GM19397 (cell line): ENCODE data around the gene LMAN1L.

Experiments used
- ATAC-seq: cut with Tn5 transposase; IDR thresholded peaks from one replicate; pipeline ENCODE4 v1.9.1; 2021; ENCODE audit warnings: mild to moderate bottlenecking, moderate library complexity; ENCODE audit not compliant: unreplicated experiment

LMAN1L gene

DNA sequence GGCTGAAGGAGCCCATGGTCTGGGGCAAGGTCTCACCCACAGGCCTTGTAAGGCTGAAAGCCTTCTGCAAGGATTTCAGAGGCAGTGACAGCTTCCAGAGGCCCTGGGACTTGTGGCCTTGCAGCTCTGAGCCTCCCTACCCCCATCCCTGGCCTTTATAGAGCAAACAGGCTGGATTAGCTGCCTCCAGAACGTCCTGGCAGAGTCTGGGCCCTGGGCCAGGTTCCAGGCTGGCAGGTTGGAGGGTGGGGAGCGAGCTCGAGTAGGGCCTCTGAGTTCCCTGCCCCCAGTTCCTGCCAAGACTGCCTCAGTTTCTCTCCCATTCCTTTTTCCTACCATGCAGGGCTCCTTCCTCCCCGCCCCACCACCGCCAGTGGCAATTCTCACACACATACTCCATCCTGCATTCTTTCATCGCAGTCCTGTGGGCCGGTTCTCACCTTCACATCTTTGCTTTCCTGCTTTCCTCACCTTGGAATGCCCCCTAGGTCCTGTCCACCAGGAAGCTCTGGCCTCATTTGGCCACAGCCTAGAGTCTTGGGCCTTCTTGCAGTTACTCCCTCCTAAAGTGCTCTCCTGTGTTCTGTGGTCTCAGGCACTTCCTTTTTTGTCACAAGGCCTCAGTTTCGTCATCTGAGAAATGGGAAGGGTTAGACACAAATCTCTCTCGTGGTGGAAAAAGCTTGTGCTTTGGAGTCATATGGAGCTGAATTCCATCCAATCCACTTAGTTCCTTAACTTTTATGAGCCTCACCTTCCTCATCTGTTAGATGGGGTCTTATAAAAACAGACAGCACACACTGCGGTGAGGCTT lies 2.7 kb downstream of the LMAN1L start:
- ATAC-seq = no peak

DNA sequence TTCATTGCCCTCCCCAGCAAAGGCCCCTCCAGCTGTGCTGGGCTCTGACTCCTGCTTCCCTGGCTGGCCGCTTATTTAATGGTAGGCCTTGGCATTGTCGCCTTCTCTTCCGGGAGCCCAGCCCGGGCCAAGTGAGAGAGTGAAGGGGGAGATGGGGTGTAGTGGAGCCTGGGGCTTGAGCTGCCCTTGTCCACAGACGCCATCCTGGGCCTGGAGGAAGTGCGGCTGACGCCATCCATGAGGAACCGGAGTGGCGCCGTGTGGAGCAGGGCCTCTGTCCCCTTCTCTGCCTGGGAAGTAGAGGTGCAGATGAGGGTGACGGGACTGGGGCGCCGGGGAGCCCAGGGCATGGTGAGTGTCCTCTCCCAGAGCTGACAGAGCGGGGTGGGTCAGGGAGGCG lies 3.3 kb downstream of the LMAN1L start:
- no peak for ATAC-seq

- ATAC-seq = no peak
Measured at GRCh38 chr15:74816624-74817369, 4.2 kb downstream of the LMAN1L start.

DNA sequence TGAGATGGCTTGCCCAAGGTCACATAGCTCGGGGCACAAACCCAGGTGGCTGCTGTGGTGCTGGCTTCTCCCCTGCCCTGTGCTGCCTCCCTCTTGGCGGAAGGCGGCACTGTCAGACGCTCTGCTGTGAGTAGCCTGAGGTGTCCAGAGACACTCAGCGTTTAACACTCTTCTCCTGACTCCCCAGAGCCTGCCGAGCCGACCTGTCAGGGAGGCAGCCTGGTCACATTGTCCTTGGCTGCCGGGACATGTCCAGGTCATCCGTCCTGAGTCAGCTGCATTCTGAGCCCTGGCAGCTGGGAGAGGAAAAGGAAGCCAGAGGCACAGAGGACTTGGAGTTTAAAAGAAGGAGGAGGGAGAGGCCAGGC lies 4.7 kb downstream of the LMAN1L start:
- no peak for ATAC-seq

GRCh38 chr15:74820056-74820455 lies 7.4 kb downstream of the LMAN1L start:
- ATAC-seq = no peak

DNA sequence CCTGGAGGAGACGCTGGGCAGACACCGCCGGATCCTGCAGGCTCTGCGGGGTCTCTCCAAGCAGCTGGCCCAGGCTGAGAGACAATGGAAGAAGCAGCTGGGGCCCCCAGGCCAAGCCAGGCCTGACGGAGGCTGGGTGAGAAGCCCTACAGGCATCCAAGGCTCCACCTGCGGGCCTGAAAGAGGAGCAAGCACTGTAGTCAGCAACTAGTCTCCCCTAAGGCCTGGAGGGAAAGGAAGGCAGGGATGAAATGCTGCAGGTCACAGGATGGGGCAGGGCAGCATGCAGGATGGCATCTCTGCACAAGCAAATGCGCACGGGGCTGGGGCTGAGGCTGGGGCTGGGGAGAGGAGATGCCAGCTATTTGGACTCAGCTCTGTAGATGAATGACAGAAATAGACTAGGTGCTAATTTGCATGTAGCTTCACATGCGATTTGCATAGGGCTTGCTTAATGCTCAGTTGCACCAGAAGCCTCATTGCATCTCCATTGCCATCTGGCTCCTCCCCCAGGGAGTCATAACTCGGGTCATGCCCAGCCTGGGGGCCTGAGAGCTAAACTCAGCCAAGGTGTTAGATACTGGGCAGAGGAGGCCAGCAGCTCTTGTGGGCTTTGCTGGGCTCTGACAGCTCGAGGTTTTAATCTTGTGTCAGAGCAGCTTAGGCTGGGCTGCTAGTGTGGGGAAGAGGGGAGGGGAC lies 8.6 kb downstream of the LMAN1L start:
- ATAC-seq = peak; percentile 64

DNA sequence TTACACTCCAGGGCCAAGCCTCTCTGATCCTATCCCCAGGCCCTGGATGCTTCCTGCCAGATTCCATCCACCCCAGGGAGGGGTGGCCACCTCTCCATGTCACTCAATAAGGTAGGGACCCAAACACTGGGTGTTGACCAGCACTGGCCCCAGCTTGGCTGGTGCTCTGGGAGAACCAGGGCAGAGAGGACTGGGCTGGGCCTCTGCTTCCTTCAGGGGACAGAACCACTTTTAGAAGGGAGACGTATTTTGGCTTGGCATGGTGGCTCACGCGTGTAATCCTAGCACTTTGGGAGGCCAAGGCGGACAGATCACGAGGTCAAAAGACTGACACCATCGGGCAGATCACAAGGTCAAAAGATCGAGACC lies 9.1 kb downstream of the LMAN1L start:
- no peak for ATAC-seq

- no peak for ATAC-seq
Measured at GRCh38 chr15:74822233-74822632, 9.6 kb downstream of the LMAN1L start.

- no peak for ATAC-seq
Measured at GRCh38 chr15:74823324-74823723, 10.7 kb downstream of the LMAN1L start.

DNA sequence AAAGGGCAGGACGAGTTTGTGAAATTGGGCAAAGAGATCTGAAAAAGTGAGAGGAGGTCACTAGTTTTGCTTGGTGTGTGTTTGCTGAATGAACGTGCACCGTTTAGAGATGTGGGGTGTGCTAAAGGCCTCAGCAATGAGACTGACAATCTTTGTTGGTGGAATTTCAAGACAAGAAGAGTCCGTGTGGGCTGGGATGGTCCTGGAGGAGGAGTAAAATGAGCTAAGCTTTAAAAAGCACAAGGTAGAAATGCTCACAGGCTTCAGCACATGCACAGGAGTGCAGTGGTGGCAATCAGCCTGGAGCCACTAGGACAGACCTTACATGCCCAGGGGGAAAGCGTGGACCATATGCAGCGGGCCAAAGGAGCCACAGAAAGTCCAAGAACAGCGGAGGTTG lies 12.3 kb downstream of the LMAN1L start:
- ATAC-seq = no peak

- ATAC-seq = no peak
Measured at GRCh38 chr15:74825866-74826265, 13.2 kb downstream of the LMAN1L start.

- ATAC-seq = no peak
Measured at GRCh38 chr15:74826364-74826819, 13.8 kb downstream of the LMAN1L start, which contains the start of gene CPLX3. TSS of gene CPLX3 (plus strand) at chr15:74826627. CDS start at chr15:74826704, 77 bp downstream.

- no peak for ATAC-seq
Measured at GRCh38 chr15:74826921-74827320, 14.3 kb downstream of the LMAN1L start.

- no peak for ATAC-seq
Measured at GRCh38 chr15:74827614-74828013, 15.0 kb downstream of the LMAN1L start.

DNA sequence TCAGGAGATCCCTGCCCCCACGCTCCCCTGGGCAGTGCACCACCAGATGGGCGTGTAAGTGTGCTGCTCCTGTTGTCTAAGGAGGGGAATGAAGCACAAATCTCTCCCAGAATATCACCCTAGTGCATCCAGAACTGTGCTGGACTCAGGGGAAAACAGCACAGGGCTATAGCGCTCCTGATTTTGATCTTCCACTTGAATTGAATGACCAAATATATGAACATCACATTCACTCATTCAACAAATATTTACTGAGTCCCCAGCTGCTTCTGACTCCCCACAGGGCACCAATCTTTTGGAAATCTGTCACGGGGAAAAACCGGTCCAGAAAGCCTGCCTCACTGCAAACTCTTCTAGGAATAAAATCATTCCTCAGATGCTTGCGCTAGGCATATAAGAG lies 16.2 kb downstream of the LMAN1L start:
- ATAC-seq = no peak

DNA sequence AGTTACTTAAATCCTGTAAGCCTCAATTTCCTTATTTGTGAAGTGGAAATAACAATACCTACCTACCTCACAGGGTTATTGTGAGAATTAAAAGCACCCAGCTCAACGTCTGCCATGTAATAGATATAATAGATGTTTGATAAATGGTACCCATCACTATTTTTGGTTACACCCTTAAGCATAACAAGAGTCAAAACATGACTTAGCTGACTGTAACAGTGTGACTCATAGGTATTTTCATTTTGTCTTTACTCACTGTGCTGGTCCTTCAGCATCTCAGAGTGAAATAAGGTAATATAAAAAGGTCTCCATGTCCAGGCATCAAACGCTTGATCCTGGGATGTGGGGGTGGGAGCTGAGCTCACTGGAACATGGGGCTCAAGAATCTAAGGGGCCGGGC lies 16.9 kb downstream of the LMAN1L start:
- no peak for ATAC-seq

DNA sequence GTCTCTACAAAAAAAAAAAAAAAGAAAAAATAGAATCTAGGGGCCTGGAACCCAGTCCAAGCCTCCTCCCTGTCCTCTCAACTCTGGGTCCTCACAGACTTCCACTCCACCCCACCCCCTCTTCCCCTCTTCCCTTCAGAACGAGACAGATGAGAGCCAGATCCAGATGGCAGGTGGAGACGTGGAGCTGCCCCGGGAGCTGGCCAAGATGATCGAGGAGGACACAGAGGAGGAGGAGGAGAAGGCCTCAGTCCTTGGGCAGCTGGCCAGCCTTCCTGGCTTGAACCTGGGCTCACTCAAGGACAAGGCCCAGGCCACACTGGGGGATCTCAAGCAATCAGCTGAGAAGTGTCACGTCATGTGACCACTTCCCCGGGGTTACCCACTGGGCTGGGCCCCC lies 17.4 kb downstream of the LMAN1L start:
- no peak for ATAC-seq

GRCh38 chr15:74830868-74831267 lies 18.2 kb downstream of the LMAN1L start:
- ATAC-seq = no peak

- no peak for ATAC-seq
Measured at GRCh38 chr15:74831813-74832495, 19.3 kb downstream of the LMAN1L start.

DNA sequence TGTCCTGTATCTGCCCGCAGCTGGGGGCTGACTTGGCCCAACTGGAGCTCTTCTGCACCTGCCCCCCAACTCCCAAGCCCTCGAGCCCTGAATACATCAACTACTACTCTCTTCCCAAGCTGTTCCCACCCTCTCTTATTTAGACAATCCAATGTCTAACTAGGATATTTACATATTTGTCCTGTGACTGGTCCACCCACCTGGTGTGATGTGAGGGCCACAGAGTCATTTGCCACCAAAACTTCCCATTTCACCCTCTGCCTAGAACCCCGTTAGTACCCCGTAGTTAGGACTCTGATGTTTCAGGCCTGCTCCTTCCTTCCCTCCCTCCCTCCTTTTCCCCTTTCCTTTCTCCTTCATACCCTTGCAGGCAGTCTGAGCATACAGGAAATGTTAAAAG lies 20.2 kb downstream of the LMAN1L start:
- ATAC-seq = no peak
